ENCODE results near the gene GPC5. TPM values are rescaled to one million over a fixed set of nuclear protein-coding genes. Genes with fewer than 3 reads are reported as not detected.

The GPC5 gene
- total and polyA plus RNA-seq, 2 of the 13 experiments (the other 11 are each of a cell fraction or from before 2014, with no cell fraction given), result 0.02 to 0.07 TPM

GRCh38 chr13:92806215-92806614 is 1407.8 kb downstream of the GPC5 start (continued):
- TF ChIP-seq NRL (CRISPR knock-in tag; IDR thresholded peaks at IDR 0.05; ENCODE audit: borderline replicate concordance), result no peak
- no peak for TF ChIP-seq CERS6 (CRISPR knock-in tag; IDR thresholded peaks at IDR 0.05)
- TF ChIP-seq NFE2 (CRISPR knock-in tag; IDR thresholded peaks at IDR 0.05), result no peak
- no peak for TF ChIP-seq SP5 (CRISPR knock-in tag; IDR thresholded peaks at IDR 0.05; ENCODE audit: borderline replicate concordance, low read depth)
- TF ChIP-seq ZNF674 (CRISPR knock-in tag; IDR thresholded peaks at IDR 0.05; ENCODE audit: low read depth), result no peak

GRCh38 chr13:92807353-92807752 is 1408.9 kb downstream of the GPC5 start:
- Histone ChIP-seq H3K79me2 (ENCODE audit: insufficient read depth, low read length) (no peaks in the 10 kb centered on the region), H3K4me2 (ENCODE audit: low read depth, low read length) (no peak overlapping the region), H3K9me3 (ENCODE audit: low read length) (no peaks in the 10 kb centered on the region), H3K36me3 (replicated peaks in 1 of 2; ENCODE audit: control insufficient read depth in 1 of 2, insufficient read depth in 2 of 2, low read length in 2 of 2) (no peaks in the 10 kb centered on the region), H3K27ac (ENCODE audit: extremely low read length, insufficient read depth, low read length) (no peak overlapping the region), H3K4me3 (replicated peaks in 1 of 3; ENCODE audit: insufficient read depth in 1 of 3, low read depth in 2 of 3, low read length in 3 of 3) (no peak overlapping the region), H3K4me1 (ENCODE audit: insufficient read depth, low read length) (no peaks in the 10 kb centered on the region), H3K27me3 (ENCODE audit: control insufficient read depth in 1 of 2, insufficient read depth in 2 of 2, low read length in 2 of 2) (no peaks in the 10 kb centered on the region), H4K20me1 (ENCODE audit: insufficient read depth, low read length) (no peaks in the 10 kb centered on the region), H2AFZ (ENCODE audit: low read length) (no peak overlapping the region), H3K9ac (ENCODE audit: insufficient read depth, low read depth, low read length) (no peak overlapping the region)
- ChIA-PET POLR2A (no interaction called here), CTCF (ENCODE audit: low intra/inter-chr PET ratio, low total read pairs) (no interaction called here)
- DNase-seq (ENCODE audit: low spot score), result no peak
- intact Hi-C loops (cut with micrococcal nuclease; ENCODE audit: unreplicated experiment) (no loop called here), in situ Hi-C loops (cut with HindIII; ENCODE audit: extremely low pct_ligation_motif_present, low pct_unique_long_range_greater_than_20kb) (no loop called here)
- no peak for ATAC-seq
- no TSS peak for BruUV-seq (replicated peaks)
- FAIRE-seq, result no peak
- TF ChIP-seq NCOA1 (CRISPR knock-in tag; IDR thresholded peaks at IDR 0.05), result no peak
- no peak for TF ChIP-seq ZNF7 (CRISPR knock-in tag; IDR thresholded peaks at IDR 0.05)
- no peak for TF ChIP-seq ZNF280B (CRISPR knock-in tag; IDR thresholded peaks at IDR 0.05; ENCODE audit: borderline replicate concordance)
- 10% methylated on average over 3 of the region's 3 CpGs for WGBS (ENCODE audit: low lambda C conversion rate)

Data from HepG2 (cell line).